SU-DHL-6 (cell line): ENCODE measurements around the gene PRKCD.

Source experiments
- H2AFZ ChIP-seq: fragments of 200-600 bp; sonication (generic); 2 replicates; pipeline ENCODE4 v1.6.1; 2014; ENCODE audit warnings: low read depth, mild to moderate bottlenecking, moderate library complexity, mixed read lengths, antibody characterized with exemption, low read length; ENCODE audit not compliant: severe bottlenecking
- H3F3A ChIP-seq: fragments of 200-600 bp; shearing (Covaris generic); 2 replicates; pipeline ENCODE4 v1.6.0; 2016; ENCODE audit warnings: antibody characterized with exemption, mild to moderate bottlenecking; ENCODE audit not compliant: insufficient read depth
- H3K27ac ChIP-seq: fragments of 200-600 bp; sonication (generic); 2 replicates; pipeline ENCODE4 v1.5.1; 2016; ENCODE audit warnings: low read depth, mild to moderate bottlenecking, low read length, moderate library complexity, mixed read lengths
- H3K27me3 ChIP-seq: fragments of 200-600 bp; sonication (generic), shearing (Covaris generic); 2 replicates; pipeline ENCODE4 v1.6.0; 2014; ENCODE audit warnings: mild to moderate bottlenecking, low read length
- H3K36me3 ChIP-seq: fragments of 200-600 bp; sonication (generic); 2 replicates; pipeline ENCODE4 v1.6.1; 2014; ENCODE audit warnings: mild to moderate bottlenecking, low read length, mixed read lengths
- H3K4me2 ChIP-seq: fragments of 300-600, 200-600 bp; shearing (Covaris generic), sonication (generic); 2 replicates; pipeline ENCODE4 v1.6.0; 2014; ENCODE audit warnings: low read length, low read depth, mild to moderate bottlenecking; ENCODE audit not compliant: poor library complexity, severe bottlenecking
- H3K4me3 ChIP-seq: fragments of 200-600 bp; sonication (generic); 2 replicates; pipeline ENCODE4 v1.5.1; 2014; ENCODE audit warnings: antibody characterized with exemption, low read length, mild to moderate bottlenecking, mixed read lengths; ENCODE audit not compliant: insufficient read depth, poor library complexity, severe bottlenecking
- H3K79me2 ChIP-seq: fragments of 200-600 bp; sonication (generic); 2 replicates; pipeline ENCODE4 v1.6.1; 2014; ENCODE audit warnings: mild to moderate bottlenecking, low read length, moderate library complexity; ENCODE audit not compliant: insufficient read depth
- H3K9ac ChIP-seq: fragments of 200-600 bp; sonication (generic); 2 replicates; pipeline ENCODE4 v1.7.0; 2014; ENCODE audit warnings: mild to moderate bottlenecking, low read length
- H3K9me2 ChIP-seq: fragments of 200-600 bp; sonication (generic); replicated peaks from 2 replicates; pipeline ENCODE4 v1.6.1; 2014; ENCODE audit warnings: low read length; ENCODE audit not compliant: insufficient read depth
- H3K9me3 ChIP-seq: fragments of 200-600 bp; sonication (generic); 2 replicates; pipeline ENCODE4 v1.6.1; 2014; ENCODE audit warnings: low read length, mixed read lengths; ENCODE audit not compliant: insufficient read depth
- H4K20me1 ChIP-seq: fragments of 200-600 bp; sonication (generic); 2 replicates; pipeline ENCODE4 v1.6.1; 2014; ENCODE audit warnings: low read depth, mild to moderate bottlenecking, antibody characterized with exemption, low read length, moderate library complexity, mixed read lengths
- CTCF ChIP-seq: fragments of 200-600 bp; sonication (generic); IDR thresholded peaks from one replicate; pipeline ENCODE4 v1.5.1; 2017; ENCODE audit warnings: antibody characterized with exemption, mild to moderate bottlenecking, low read length, moderate library complexity; ENCODE audit not compliant: insufficient read depth, poor library complexity, severe bottlenecking
- EZH2phosphoT487 ChIP-seq: fragments of 200-600 bp; sonication (generic), shearing (Covaris generic); conservative IDR thresholded peaks from 2 replicates; pipeline ENCODE4 v1.6.1; 2018; ENCODE audit warnings: mild to moderate bottlenecking, antibody characterized with exemption, low read length, moderate library complexity, mixed read lengths

The PRKCD gene

GRCh38 chr3:53140847-53141845 lies 19.9 kb upstream of the PRKCD start:
- H3K9ac ChIP-seq, result no peak overlapping the region
- H3K4me2 ChIP-seq, result no peak overlapping the region
- no peak overlapping the region for H2AFZ ChIP-seq
- H3K9me2 ChIP-seq, result no peaks in the 10 kb centered on the region
- no peaks in the 10 kb centered on the region for H3F3A ChIP-seq
- TF ChIP-seq EZH2phosphoT487 (no peak), CTCF (no peak)
- no peaks in the 10 kb centered on the region for H3K27me3 ChIP-seq
- H3K79me2 ChIP-seq, result no peaks in the 10 kb centered on the region
- H3K4me3 ChIP-seq, result no peak overlapping the region
- H4K20me1 ChIP-seq, result no peaks in the 10 kb centered on the region
- H3K9me3 ChIP-seq, result no peaks in the 10 kb centered on the region
- H3K36me3 ChIP-seq, result no peaks in the 10 kb centered on the region
- no peak overlapping the region for H3K27ac ChIP-seq

- Histone ChIP-seq H4K20me1 (no peaks in the 10 kb centered on the region), H3K79me2 (no peaks in the 10 kb centered on the region), H3K36me3 (no peaks in the 10 kb centered on the region), H3K9ac (no peak overlapping the region), H3K27me3 (no peaks in the 10 kb centered on the region), H3K9me3 (no peaks in the 10 kb centered on the region), H3K4me3 (no peak overlapping the region), H3K9me2 (no peaks in the 10 kb centered on the region), H3K27ac (no peak overlapping the region), H3K4me2 (no peak overlapping the region), H3F3A (no peaks in the 10 kb centered on the region), H2AFZ (no peak overlapping the region)
- TF ChIP-seq EZH2phosphoT487 (no peak), CTCF (no peak)
Observed at GRCh38 chr3:53142986-53143385, 18.0 kb upstream of the PRKCD start.

GRCh38 chr3:53144446-53144845 lies 16.6 kb upstream of the PRKCD start:
- Histone ChIP-seq H3K4me3 (no peak overlapping the region), H3K9ac (no peak overlapping the region), H3K27ac (no peak overlapping the region), H4K20me1 (no peaks in the 10 kb centered on the region), H3F3A (no peaks in the 10 kb centered on the region), H3K27me3 (no peaks in the 10 kb centered on the region), H3K36me3 (no peaks in the 10 kb centered on the region), H2AFZ (no peak overlapping the region), H3K9me2 (no peaks in the 10 kb centered on the region), H3K4me2 (no peak overlapping the region), H3K9me3 (no peaks in the 10 kb centered on the region), H3K79me2 (no peaks in the 10 kb centered on the region)
- TF ChIP-seq CTCF (no peak), EZH2phosphoT487 (no peak)
